ENCODE data around the gene MYOM3.

MYOM3 gene

GRCh38 chr1:24113641-24114033 lies 1.7 kb upstream of the MYOM3 start:
- no peak for DNase-seq

DNA sequence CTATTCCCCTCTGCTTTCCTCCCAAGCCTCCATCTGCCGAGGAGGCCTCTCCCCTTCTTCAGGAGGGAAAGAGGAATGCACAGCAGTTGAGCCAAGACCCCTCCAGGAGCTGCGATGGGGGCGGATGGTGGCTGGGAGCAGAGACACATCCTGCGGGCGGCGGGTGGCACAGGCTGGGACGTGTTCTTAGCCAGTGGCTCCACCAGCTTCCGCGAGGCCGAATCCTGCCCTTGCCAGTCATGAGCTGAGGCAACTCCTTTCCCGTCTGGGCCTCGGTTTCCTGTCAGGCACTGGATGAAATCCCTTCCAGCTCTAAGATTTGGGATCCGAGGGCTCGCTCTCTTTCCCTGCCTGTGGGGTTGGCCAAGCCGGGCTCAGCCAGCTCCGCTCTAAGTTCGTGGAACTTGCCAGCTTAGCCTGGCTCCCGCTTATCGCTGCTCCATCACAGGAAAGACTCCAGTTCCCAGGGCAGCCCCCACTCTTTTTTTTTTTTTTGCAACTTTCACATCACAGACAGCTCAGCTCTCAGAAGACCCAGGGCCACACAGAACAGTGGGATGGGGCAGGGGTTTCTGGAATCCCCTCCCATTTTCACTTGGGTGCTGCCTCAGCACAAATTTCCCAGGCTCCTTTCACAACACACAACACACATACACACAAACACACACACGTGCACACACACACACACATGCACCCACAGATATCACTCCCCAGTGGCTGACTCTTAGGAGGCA lies 506 bp downstream of the MYOM3 start:
- DNase-seq: no peak

- no peak for DNase-seq
These were observed 1.2 kb downstream of the MYOM3 start for GRCh38 chr1:24110642-24111261.

DNA sequence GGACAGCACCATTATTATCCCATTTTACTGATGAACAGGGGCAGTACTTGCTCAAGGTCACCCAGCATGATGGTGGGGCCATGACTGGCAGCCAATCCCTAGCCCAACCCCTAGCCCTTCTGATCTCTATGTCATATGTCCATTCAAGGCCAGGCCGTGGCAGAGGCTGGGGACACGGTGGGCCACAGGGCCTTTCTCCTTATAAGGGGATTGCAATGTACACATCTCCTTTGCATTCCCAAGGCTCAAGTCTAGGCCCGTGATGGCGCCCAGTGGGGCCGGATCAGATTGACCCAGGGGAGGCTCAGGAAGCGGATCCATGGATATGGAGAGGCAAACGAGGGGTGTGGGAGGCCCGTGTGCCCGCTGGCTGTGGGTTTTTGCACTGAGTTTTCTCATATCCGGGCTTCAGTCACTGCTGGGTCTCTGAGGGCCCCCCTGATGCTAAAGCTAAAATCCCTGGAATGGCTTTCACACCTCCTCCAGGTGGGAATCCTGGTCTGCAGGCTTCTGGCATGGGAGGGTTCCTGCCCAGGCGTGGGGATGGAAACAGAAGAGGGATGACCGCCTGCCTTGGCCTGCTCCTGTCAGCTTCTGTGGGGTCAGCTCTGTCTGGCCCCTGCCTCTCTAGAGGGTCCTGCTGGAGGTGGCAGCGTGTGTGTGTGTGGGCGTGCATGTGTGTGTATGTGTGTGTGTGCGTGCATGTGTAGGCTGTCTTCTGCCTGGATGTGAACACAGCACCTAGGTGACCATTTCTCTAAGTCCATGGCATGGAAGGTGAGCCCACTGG lies 2.1 kb downstream of the MYOM3 start:
- no peak for DNase-seq

DNA sequence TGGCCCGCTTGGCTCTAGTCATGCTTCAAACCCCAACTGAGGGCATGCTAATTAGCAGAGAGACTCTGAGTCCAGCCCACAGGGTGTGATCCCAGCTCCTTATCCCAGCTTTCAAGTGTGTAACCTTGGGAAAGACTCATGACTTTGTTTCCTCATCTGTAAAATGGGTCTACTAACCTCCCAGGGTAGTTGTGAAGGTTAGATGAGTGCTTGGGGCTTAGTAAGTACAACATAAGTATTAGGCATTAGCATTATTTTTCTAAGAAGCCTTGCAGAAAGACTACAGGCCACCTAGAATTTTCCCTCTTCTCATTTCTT lies 2.8 kb downstream of the MYOM3 start:
- no peak for DNase-seq

GRCh38 chr1:24108334-24109165 lies 3.4 kb downstream of the MYOM3 start:
- DNase-seq: no peak

DNA sequence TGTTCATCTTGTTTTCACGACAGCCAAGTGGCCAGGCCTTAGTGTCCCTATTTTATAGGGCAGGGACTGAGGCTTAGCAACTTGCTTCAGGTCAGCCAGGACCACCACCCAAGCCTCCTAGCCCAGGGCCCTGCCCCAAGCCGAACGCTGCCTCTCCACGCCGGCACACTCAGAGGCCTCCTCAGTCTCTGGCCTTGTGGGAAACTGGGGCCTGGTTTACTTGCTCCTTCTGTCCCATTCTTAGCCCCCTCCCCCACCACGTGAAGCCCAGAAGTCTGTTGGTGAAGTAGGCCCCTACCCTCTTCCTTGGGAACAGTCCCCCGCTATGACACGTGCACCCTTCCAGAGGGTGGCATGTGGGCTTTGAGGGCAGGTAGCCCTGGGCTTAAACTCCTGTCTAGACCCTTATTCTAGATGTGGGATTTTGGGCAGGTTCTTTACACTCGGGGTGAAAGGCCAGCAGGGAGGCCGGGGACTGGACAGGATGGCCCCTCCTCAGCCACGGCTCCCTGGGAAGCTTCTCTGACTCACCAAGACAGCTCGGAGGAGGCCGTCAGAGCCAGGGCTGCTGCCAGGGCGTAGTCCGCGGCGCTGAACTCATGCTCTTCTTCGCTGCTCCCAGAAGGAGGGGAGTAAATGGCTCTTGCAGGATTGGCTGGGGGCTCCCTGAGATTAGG lies 4.3 kb downstream of the MYOM3 start:
- no peak for DNase-seq

- no peak for DNase-seq
These were observed 6.4 kb downstream of the MYOM3 start for GRCh38 chr1:24105368-24106160.

GRCh38 chr1:24104854-24105253 lies 7.1 kb downstream of the MYOM3 start:
- no peak for DNase-seq

GRCh38 chr1:24103879-24104278 lies 8.1 kb downstream of the MYOM3 start:
- no peak for DNase-seq

DNA sequence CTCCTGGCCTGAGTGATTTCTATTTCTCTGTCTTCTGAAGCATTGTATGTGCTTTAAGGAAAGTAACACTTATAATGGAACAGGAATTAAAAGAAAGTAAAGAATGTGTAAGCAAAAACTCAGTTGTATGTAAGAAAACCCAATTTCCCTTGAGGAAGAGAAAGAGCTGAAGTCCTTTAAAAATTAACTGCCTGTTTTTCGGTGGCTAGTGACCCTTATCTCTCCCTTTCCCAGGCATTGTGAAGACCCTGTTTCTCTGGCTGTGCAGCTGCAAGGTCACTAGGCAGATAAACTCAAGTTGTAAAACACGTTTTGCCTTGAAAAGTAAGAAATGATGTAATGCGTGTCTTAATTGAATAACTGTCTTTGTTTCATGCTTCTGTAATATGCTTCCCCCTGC lies 8.5 kb downstream of the MYOM3 start:
- DNase-seq: no peak

DNA sequence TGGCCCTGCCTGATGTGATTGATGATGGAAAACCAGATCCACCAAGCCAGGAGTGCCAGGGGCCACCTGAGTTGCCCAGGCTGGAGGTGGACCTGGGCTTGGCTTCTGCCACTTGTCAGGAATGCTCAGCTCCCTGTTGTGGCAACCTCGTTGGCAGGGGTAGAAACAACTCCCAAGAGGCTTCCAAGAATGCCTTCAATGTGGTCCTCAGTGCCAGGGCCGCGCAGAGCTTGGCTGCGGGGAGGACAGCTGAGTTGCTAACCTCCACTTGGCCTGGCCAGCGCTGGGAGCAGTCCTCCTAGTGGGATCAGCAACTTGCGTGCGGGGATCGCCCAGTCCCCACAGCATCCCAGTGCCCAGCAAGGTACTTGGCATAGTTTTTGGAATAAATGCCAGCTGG lies 9.0 kb downstream of the MYOM3 start:
- DNase-seq: no peak

- DNase-seq: no peak
These were observed 9.9 kb downstream of the MYOM3 start for GRCh38 chr1:24101796-24102586.

- no peak for DNase-seq
These were observed 10.8 kb downstream of the MYOM3 start for GRCh38 chr1:24100945-24101737.

DNA sequence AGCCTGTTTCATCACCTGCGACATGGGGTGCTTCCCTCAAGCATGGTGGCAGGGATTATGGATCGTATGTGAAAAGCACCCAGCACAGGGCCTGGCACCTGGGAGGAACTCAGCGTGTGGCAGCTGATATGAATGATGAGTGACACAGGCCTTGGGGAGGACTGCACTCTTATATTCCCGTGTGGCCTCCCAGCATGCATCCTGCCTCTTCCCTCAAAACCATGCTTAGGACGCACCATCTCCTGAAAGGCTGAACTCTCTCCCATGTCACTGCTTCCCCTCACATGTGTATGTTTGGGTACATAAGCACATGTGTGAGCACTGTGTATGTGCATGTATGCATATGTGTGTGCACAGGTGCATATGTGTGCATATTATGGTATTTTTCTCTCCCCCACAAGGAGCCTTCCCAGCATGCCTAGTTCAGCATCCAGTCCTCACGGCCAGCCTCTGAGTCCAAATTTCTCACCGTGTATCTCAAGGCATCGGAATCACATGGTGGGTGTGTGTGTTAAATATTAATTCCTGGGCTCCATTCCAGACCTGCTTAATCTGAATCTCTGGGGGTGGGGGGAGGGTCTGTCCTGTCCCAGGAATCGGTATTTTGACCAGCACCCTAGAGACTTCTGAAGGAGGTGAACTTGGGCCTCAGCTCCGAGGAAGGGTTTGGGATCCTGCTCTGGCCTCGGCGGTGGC lies 12.8 kb downstream of the MYOM3 start:
- DNase-seq: no peak

- DNase-seq: no peak
These were observed 13.8 kb downstream of the MYOM3 start for GRCh38 chr1:24098102-24098501.

GRCh38 chr1:24097663-24098062 lies 14.3 kb downstream of the MYOM3 start:
- DNase-seq: no peak

DNA sequence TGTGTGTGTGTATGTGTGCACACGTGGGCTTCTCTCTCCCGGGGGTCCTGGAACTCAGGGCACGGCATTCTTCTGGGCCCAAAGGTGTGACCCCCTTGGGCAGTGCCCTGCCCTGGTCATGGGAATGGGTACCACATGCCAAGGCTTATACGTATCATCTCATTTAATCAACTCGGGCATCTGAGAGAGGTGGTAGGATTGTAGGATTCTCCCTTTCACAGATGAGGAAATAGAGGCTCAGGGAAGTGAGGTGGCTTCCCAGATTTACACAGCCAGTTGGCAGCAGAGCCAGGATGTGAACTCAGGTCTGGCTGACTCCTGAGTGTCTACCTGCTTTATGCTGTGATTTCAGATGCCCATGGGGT lies 15.2 kb downstream of the MYOM3 start:
- DNase-seq: no peak

GRCh38 chr1:24096009-24096738 lies 15.8 kb downstream of the MYOM3 start:
- no peak for DNase-seq
